Measurements from ENCODE around the gene REXO5. TPM values are rescaled to one million over a fixed set of nuclear protein-coding genes. Genes with fewer than 3 reads are reported as not detected.
A peak's percentile ranks its signal among the peaks of the same experiment; 100 is the strongest.

The REXO5 gene
- total RNA-seq, 2 donors from 2014 or later, result 2.3 to 3.6 TPM

- DNase-seq (no peak), ATAC-seq (no peak)
- Histone ChIP-seq H3K27me3 (no peaks in the 10 kb centered on the region), H3K9me3 (no peaks in the 10 kb centered on the region), H3K4me3 (no peak overlapping the region), H3K4me1 (peaks cover 48% of the 10 kb centered on the region), H3K36me3 (replicated peaks in 1 of 2; ENCODE audit: insufficient read depth in 1 of 2, low read depth in 2 of 2) (no peaks in the 10 kb centered on the region), H3K27ac (no peak overlapping the region)
- no peak for TF ChIP-seq POLR2A (IDR thresholded peaks at IDR 0.05)
- TF ChIP-seq CTCF (IDR thresholded peaks at IDR 0.05), result no peak
- 84 to 86% methylated on average over 4 of the region's 4 CpGs for WGBS, 2 donors
- intact Hi-C loops (cut with DNase I), result no loop called here
Observed at GRCh38 chr16:20874088-20874581, 67.8 kb downstream of the REXO5 start.

- WGBS, 2 donors, result 90 to 91% methylated on average over 1 of the region's 1 CpG
- Histone ChIP-seq H3K4me1 (peaks cover 50% of the 10 kb centered on the region), H3K27ac (no peak overlapping the region), H3K36me3 (replicated peaks in 1 of 2; ENCODE audit: insufficient read depth in 1 of 2, low read depth in 2 of 2) (no peaks in the 10 kb centered on the region), H3K9me3 (no peaks in the 10 kb centered on the region), H3K4me3 (no peak overlapping the region), H3K27me3 (no peaks in the 10 kb centered on the region)
- ATAC-seq (no peak), DNase-seq (no peak)
- no peak for TF ChIP-seq POLR2A (IDR thresholded peaks at IDR 0.05)
- TF ChIP-seq CTCF (IDR thresholded peaks at IDR 0.05), result no peak
- intact Hi-C loops (cut with DNase I), result no loop called here
Observed at GRCh38 chr16:20875355-20875650, 69.0 kb downstream of the REXO5 start.

GRCh38 chr16:20878682-20879147 lies 72.4 kb downstream of the REXO5 start:
- Histone ChIP-seq H3K4me3 (no peak overlapping the region), H3K4me1 (peaks cover 60% of the 10 kb centered on the region), H3K27me3 (no peaks in the 10 kb centered on the region), H3K36me3 (replicated peaks in 1 of 2; ENCODE audit: insufficient read depth in 1 of 2, low read depth in 2 of 2) (no peaks in the 10 kb centered on the region), H3K9me3 (no peaks in the 10 kb centered on the region), H3K27ac (peak overlapping the region; percentile 53 to 79 (median 70))
- intact Hi-C loops (cut with DNase I), result no loop called here
- no peak for ATAC-seq
- TF ChIP-seq POLR2A (IDR thresholded peaks at IDR 0.05), result no peak
- TF ChIP-seq CTCF (IDR thresholded peaks at IDR 0.05), result no peak
- 73 to 78% methylated on average over 5 of the region's 5 CpGs for WGBS, 2 donors
- DNase-seq, result no peak

- no peak for DNase-seq
- peak; percentile 73 for ATAC-seq
- Histone ChIP-seq H3K9me3 (no peaks in the 10 kb centered on the region), H3K4me1 (peaks cover 67% of the 10 kb centered on the region), H3K27me3 (no peaks in the 10 kb centered on the region), H3K27ac (peak overlapping the region; percentile 53 to 79 (median 70)), H3K4me3 (no peak overlapping the region), H3K36me3 (replicated peaks in 1 of 2; ENCODE audit: insufficient read depth in 1 of 2, low read depth in 2 of 2) (no peaks in the 10 kb centered on the region)
- intact Hi-C loops (cut with DNase I), result no loop called here
- WGBS, 2 donors, result 25 to 27% methylated on average over 7 of the region's 7 CpGs
- TF ChIP-seq POLR2A (IDR thresholded peaks at IDR 0.05), result no peak
- no peak for TF ChIP-seq CTCF (IDR thresholded peaks at IDR 0.05)
Observed at GRCh38 chr16:20879175-20880040, 73.1 kb downstream of the REXO5 start.

All from body of pancreas (tissue), 4 donors.